ENCODE results near the gene PPA1.
"Not testable (repeated sequence)": the region's sequence is repeated elsewhere in the genome, so short reads cannot be mapped to it uniquely, and the experiment has no call there.

Gene PPA1

DNA sequence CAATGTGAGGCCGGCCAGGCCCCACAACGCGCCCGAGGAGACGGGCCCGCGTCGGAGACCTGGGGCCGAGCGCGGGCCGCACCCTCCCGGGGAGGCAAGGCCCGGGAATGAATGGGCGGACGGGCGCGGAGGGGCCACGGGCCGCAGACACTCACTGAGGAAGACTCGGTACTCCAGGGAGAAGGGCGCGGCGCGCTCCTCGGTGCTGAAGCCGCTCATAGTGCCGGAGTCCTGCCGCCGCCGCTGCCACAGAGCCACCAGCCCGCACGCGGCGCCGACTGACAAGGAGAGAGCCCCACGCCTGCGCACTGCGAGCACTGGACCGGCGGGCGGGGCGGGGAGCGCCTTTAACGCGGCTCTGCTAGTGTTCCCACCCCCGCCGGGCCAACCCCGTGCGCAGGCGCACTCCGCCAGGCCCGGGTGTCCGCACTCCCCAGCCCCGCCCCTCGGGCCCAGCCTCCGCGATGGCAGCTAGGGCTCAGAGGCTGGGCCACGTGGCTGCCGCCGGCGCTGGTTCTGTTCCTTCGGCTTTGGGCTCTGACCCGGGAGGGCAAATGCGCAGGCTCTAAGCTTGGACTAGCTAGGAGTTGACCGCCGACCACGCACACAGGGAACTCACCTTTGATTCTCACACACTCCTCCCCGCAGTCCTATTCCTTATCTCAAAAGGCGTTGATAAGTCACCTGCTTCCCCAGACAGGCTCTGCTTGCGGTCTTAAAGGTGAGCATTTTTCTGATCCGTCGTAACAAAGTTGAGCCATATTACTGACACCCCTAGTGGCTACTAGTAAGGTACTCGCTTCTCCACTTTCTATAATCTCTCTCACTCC is at the start of gene PPA1:
Gene PPA1 (minus strand): TSS at position 321 of the 830 bp plus-strand sequence. CDS start 102 bp downstream, at position 219.
- DNase-seq: peak; percentile 95

DNA sequence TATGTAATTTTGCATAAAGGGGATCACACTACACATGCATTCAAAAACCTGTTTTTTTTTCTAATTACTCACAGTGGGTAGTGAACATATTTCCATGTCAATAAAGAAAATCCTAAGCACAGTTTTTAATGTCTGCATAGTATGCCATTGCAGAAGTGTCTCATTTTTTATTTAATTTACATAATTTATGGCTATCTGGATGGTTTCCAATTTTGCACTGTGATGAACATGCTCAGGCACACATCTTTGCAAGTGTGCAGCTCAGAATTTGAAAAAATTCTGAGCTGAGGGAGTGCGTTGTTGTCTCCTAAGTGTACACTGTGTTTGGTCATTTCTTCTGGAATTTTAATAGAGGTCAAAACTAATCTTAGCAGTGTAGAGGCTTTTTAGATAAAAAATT is 48.4 kb upstream of the PPA1 start:
- DNase-seq: no peak

DNA sequence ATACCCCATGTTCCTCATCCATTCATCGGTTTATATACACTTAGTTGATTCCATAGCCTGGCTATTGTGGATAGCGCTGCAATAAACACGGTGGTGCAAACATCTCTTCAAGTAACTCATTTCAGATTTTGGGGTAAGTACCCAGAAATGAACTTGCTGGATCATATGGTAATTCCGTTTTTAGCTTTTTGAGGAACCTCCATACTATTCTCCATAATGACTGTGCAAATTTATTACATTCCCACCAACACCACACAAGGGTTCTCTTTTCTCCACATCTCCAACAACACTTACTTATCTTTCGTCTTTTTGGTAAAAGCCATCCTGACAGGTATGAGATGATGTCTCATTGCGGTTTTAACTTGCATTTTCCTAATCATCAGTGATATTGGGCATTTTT is 46.9 kb upstream of the PPA1 start:
- no peak for DNase-seq

DNA sequence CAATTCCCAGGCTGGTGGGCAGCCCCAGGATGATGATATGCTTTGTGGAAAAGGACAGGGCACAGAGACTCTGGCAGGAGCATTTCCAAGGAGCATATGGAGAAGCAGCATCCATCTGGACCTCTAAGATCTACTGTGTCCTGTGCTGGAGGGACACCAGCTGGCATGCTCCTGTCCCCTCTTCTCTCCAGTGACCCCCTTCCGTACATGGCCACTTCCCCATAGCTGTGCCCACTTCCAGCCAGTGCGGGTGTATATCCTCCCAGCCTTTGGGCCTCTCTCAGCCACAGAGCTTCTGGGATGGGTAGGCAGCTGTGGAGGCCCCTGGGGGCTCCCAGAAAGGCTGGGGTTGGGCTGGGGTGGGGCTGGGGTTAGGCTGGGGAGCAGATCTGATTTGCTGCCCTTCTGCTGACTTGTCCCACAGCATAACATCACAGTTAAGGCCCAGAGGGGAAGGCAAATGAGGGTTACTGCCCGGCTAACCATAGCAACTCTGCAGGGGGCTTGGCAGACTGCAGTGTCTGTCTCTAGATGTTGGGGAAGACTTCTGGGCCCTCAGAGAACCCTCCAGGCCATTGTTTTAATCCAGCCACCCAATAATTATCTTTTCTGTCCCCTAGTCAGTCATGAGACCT is 44.3 kb upstream of the PPA1 start:
- peak; percentile 15 for DNase-seq

DNA sequence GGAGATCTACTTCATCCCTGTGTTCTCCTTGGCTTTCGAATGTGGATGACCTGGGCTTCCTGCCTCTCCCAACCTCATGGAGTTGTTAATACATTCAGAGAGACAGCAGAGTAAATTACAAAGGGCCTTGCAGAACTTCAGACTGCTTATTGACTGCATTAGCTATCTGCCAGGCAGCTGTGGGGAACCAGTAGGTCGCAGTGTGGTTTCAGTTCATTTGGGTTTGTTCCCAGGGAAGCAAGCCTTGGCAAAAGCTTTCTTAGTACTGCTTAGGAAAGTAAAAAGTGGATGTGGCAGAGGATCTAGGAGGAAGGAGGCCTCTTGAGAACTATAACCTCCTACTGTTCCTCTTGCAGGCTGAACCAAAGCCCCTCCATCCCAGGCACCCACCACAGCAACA is 41.4 kb upstream of the PPA1 start:
- DNase-seq: peak; percentile 82

DNA sequence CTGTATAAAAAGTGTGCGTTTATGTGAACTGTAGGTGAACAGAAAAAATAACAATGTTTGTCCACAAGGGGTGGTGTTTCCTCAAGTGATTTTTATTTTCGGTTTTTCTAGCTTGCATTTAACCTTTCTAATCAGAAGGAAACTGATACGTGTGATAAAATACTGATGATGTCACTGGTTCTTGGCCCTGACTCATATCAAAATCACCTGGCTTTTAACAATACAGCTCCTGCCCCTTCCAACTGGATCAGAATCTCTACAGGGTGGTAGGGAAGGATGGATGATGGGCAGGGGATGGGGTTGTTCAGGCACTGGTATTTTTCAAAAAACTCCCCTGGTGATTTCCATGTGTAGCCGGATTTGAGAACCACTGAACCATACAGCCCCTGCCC is 39.7 kb upstream of the PPA1 start:
- DNase-seq: peak; percentile 31

DNA sequence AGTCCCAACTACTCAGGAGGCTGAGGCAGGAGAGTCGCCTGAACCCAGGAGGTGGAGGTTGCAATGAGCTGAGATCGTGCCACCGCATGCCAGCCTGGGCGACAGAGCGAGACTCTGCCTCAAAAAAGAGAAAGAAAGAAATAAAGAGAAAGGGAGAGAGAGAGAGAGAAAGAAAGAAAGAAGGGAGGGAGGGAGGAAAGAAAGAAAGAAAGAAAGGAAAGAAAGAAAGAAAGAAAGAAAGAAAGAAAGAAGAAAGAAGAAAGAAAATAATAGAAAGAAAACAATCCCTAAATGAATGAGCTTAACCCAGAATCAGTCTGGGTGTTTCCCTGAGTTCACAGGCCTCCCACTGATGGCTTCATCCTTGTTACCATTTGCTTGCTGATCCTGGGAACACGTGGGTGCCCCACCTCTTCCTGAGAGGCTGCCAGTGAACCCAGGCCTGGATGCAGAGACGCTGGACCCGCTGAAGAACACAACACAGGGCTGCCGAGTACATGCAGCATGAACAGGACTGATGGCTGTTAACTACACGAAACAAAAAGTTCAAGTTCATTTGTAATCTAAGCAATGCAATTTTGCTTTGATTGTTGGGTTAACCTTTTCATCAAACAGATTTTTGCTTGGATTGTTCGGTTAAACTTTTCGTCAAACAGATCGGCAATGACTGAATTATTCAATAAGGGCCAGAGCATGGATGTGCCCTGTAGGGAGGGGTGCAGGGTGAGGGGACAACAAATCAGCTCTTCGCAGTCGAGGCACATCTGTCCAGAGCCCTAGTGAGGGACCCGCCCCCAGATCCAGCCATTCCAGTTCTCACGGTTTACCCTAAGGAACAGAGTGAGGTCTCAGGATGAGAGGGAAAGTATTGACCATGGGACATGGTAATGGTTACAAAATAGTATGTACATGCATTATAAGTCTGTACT is 39.0 kb upstream of the PPA1 start:
- DNase-seq: no peak

DNA sequence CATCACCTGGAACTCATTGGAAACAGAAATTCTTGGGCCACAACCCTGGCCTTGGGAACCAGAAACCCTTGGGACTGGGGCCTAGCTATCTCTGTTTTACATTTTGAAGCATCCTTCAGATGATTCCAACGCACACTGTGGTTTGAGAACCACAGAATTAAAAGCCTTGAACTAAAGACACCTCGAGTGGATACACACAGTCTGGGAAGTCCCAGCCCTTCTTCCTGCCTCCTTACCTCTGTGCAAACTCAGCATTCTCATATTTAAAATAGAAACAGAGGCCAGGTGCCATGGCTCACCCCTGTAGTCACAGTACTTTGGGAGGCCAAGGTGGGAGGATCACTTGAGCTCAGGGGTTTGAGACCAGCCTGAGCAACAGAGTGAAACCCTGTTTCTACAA is 37.7 kb upstream of the PPA1 start:
- DNase-seq: no peak

DNA sequence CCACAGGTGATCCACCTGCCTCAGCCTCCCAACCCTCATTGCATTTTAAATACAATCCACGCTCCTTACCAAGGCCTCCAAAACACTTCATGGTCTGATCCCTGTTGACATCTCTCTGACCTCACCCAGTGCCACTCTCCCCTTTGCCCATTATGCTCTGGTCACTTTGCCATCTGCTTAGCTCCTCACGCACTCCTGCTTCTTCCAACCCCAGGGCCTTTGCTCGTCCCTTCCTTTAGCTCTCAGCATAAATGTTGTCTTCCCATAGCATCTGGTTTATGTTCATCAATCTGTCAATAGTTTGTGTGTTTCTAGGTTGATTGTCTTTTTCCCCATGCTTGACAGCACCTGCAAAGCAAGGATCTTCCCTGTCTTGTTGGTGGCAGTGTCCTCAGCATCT is 36.5 kb upstream of the PPA1 start:
- DNase-seq: no peak

DNA sequence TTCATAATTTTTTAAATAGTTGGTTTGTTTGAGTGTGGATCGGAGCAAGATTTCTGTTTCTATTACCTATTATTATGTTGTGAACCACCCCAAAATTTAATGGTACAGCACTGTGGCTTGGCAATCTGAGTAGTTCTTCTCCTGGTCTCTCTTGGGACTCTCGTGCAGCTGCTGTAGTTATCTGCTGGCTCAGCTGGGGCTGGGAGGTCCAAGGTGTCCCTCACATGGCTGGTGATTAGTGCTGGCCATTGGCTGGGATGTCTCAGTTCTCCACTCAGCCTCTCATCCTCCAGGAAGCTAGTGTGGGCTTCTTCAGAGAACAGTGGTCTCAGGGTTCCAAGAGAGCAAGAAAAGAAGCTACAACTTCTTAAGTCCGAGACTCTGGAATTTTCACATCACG is 35.1 kb upstream of the PPA1 start:
- no peak for DNase-seq

DNA sequence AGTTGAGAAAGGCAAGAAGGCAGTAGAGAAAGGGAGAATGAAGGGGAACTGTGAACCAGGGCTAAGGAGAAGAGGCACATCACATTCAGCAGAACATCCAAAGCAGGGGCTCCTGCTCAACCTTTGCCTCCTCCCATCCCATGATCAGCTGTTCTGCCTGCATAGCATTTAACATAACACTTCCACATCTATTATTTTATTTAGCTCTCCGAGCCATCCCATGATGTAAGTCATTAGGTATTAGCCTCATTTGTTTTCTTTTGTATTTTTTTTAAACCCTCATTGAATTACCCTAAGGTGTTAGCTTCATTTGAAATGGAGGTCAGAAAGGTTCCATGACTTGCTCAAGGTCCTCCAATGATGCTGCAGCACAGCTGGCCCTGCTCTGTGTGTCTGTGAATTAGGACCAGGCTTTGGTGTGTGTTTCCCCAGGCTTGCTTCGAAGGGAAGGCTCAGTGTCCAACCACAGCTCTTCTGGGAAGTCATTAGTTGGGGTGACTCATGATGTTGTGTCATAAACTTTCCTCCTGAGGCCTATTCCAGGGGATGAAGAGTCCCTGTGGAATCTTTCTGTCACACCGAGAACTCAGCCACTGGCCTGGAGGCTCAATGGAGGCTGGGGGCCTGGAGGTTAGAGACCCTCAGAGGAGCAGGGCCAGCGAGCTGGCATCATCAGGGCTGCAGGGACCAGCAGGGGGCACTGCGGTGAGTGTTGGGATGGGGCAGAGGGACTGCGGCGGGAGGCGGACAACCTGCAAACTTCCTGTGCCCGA is 34.1 kb upstream of the PPA1 start:
- DNase-seq: peak; percentile 74

DNA sequence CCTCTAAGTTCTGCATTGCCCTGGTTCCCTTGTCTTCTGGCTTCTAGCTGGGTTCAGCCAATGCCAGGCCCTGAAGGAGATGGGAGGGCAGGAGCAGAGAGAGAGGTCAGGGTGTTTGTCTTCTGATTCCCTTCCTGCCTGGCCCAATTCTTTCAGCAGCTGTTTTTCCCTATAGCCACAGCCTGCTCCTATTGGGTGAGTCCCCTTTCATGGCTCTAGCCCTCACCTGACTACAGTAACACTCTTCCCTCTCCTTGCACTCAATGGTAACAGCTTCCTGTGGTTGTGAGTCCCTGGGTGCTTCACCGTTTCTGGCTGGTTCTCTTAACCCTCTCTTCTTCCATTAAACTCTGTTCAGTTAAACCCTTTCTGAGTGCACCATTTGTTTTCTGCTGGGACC is 33.5 kb upstream of the PPA1 start:
- DNase-seq: no peak

DNA sequence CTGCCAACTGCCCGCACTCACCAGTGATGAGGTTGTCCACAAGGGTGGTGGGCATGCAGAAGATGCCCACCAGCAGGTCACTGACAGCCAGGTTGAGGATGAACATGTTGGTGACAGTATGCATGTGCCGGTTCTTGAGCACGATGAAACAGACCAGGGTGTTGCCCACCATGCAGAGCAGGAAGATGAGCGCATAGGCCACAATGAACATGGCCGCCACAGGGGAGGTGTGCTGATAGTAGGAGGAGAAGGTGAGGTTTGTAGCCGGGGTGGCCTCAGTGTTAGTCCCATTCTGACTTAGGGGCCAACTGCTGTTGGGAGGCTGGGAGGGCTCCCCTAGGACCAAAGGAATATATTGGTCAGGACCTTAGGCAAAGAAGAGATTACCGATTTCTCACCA is 32.8 kb upstream of the PPA1 start:
- DNase-seq: no peak

DNA sequence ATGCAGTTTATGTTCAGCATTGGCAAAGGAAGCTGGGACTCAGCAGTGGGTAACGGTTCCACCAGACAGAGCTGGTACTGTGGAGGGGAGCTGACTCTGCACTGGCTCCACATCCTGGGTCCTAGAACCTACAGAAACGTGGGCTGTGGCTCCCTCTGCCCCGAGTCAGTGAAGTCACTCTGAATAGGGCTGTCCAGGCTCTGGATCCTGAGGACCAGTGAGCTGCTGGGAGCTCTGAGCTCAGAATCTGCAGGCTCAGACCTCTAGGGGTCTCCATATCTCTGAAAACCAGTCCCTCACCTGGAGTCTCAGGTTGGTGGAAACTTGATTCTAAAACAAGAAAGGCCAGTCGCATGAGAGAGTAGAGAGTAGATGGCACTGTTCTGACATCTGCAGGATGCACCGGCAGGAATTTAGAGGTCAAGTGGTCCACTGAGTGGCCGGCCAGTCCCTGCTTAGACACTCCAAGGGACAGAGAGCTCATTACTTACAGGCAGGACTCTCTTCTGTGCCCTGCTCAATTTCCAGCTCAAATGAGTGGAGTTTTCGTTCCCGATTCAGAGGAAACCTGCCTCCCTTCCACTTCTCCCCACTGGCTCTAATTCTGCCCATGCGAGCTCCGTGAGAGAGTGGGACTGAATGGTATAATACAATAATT is 31.9 kb upstream of the PPA1 start:
- DNase-seq: no peak

DNA sequence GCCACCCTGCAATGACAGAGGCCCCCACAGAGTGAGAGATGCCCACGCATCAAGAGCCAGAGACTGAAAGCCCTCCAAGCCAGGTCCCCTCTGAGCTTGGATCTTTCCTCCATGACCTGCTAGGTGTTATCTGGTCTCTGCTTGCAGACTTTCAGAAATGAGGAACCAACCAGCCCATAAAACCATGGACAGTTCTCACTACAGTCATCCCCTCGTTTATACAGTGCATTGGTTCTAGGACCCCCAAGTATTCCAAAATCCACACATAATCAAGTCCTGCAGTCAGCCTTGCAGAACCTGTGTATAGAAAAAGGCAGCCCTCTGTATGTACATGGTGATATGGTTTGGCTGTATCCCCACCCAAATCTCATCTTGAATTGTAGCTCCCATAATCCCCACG is 27.5 kb upstream of the PPA1 start:
- DNase-seq: no peak

DNA sequence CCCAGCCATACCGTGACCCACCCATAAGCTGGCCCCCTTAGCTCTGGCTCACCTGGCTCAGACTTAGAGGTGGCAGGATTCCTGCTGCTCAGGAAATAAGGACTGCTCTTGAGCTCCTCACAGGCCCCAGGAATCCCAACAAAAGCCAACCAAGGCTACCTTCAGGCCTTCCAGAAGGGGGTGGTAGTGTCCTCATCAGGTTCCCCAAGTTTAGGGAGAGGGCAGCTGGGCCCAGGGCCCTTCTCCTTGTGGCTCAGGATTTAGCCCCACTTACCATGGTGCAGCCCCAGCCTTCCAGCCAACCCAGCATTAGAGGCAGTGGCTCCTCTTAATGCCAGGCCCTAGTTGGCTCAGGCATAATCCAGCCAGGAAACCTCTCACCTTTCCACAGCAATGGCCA is 27.0 kb upstream of the PPA1 start:
- no peak for DNase-seq

DNA sequence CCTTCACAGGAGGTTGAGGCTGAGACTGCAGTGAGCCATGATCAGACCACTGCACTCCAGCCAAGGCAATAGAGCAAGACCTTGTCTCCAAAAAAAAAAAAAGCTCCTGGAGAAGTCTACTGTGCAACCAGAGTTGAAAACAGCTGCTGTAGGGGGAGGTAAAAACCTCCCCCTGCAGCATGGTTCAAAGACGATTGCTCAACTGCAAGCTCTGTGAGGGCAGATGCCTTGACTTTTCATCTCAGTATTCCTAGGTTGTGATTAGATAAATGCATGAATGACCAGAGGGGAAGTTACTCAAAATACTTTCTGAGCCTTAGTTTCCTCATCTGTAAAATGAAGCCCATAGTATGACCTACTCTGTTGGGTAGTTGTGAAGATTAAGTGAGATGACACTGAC is 25.0 kb upstream of the PPA1 start:
- DNase-seq: no peak

DNA sequence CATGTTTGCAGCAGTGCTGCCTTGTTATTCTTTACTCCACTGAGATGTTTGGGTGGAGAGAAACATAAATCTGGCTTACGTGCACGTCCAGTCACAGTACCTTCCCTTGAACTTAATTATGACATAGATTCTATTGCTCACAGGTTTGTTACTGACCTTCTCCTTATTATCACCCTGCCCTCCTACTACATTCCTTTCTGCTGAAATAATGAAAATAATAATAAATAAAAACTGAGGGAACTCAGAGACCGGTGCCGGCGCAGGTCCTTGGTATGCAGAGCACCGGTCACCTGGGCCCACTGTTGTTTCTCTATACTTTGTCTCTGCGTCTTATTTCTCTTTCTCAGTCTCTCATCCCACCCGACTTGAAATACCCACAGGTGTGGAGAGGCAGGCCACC is 24.6 kb upstream of the PPA1 start:
- DNase-seq: not testable (repeated sequence)

DNA sequence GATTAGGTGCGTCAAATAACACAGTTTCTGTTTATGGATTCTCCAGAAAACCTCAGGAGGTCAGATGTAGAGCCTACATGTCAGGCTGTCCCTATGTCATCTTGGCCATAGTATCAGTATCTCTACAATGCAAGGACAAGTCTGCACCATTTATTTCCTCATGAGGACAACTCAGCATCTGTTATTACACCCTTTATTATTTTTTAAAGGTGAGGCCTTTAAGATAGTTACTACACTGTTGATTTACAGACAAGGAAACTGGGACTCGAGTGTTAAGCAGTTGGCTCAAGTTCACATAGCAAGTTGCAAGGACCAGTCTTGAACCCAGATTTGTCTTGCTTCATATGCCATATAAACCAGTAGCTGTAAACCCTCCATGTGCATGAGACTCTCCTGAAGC is 23.2 kb upstream of the PPA1 start:
- DNase-seq: no peak

DNA sequence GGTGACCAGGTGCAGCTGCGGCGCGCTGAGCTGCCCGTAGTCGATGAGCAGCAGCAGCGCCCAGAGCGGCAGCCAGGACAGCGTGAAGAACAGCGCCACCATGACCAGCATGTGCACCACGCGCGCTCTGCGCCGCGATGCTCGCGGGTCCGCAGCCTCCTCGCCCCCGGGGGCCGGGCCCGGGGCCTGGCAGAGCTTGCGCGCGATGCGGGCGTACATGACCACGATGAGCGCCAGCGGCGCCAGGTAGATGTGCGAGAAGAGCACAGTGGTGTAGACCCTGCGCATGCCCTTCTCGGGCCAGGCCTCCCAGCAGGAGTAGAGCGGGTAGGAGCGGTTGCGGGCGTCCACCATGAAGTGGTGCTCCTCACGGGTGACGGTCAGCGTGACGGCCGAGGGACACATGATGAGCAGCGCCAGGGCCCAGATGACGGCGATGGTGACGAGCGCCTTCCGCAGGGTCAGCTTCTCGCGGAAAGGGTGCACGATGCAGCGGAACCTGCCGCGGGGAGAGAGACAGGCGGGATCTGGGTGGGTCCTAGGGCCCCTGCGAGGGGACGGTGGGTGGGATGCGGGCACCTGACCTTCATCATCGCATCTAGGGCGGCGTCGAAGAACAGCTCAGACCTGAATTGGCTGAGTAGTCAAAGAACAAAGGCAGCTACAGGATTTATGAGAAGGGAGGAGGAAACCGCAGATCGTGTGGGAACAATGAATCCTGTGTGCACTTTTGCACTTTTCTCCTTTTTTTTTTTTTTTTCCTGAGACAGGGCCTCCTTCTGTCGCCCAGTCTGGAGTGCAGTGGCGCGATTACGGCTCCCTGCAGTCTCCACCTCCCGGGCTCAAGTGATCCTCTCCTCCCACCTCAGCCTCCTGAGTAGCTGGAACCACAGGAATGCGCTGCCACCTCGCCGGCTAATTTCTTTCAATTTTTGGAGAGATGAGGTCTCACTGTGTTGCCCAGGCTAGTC is 22.4 kb upstream of the PPA1 start:
- peak; percentile 5 for DNase-seq

DNA sequence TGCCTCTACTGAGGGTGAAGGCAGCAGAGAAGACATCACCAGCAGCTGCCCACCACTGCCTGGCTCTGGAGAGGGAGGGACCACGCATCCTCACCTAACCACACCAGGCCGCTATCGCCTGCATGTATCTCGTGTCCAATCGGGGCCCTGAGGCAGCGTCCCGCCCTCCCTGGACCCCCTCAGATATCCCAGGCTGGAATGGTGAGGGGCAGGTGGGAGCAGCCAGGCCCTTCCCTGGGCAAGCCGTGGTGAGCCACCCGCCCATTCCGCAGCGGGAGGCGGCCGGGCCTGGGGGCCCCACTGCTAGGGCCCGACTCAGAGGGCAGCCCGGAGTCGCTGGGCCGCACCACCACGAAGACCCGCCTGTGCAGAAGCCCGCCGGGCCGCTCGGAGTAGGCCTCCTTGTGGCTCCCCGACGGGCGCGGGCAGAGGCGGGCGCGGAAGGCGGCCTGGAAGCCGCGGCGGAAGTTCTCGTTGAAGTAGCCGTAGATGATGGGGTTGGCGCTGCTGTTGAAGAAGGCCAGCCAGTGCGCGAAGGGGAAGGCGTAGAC is 21.6 kb upstream of the PPA1 start:
- no peak for DNase-seq

All from MV-4-11 (cell line).